GM12873 (cell line): Measurements from ENCODE around the gene MAP3K5.

Experiments used
- TF ChIP-seq, protein P1 (sequence below): IDR thresholded peaks from 2 replicates; pipeline ENCODE4 v1.5.1; 2012; ENCODE audit warnings: low read depth, mild to moderate bottlenecking, moderate library complexity, low read length, control low read depth; ENCODE audit not compliant: insufficient read depth; ENCODE audit errors: missing control alignments

The MAP3K5 gene

GRCh38 chr6:136775081-136775480, 17.2 kb downstream of the MAP3K5 start:
- TF ChIP-seq, protein P1, sequence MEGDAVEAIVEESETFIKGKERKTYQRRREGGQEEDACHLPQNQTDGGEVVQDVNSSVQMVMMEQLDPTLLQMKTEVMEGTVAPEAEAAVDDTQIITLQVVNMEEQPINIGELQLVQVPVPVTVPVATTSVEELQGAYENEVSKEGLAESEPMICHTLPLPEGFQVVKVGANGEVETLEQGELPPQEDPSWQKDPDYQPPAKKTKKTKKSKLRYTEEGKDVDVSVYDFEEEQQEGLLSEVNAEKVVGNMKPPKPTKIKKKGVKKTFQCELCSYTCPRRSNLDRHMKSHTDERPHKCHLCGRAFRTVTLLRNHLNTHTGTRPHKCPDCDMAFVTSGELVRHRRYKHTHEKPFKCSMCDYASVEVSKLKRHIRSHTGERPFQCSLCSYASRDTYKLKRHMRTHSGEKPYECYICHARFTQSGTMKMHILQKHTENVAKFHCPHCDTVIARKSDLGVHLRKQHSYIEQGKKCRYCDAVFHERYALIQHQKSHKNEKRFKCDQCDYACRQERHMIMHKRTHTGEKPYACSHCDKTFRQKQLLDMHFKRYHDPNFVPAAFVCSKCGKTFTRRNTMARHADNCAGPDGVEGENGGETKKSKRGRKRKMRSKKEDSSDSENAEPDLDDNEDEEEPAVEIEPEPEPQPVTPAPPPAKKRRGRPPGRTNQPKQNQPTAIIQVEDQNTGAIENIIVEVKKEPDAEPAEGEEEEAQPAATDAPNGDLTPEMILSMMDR, result no peak

- TF ChIP-seq, protein P1, result no peak
Observed at GRCh38 chr6:136774228-136775041, 17.8 kb downstream of the MAP3K5 start.

GRCh38 chr6:136773473-136773796, 18.8 kb downstream of the MAP3K5 start:
- TF ChIP-seq, protein P1, result no peak

DNA sequence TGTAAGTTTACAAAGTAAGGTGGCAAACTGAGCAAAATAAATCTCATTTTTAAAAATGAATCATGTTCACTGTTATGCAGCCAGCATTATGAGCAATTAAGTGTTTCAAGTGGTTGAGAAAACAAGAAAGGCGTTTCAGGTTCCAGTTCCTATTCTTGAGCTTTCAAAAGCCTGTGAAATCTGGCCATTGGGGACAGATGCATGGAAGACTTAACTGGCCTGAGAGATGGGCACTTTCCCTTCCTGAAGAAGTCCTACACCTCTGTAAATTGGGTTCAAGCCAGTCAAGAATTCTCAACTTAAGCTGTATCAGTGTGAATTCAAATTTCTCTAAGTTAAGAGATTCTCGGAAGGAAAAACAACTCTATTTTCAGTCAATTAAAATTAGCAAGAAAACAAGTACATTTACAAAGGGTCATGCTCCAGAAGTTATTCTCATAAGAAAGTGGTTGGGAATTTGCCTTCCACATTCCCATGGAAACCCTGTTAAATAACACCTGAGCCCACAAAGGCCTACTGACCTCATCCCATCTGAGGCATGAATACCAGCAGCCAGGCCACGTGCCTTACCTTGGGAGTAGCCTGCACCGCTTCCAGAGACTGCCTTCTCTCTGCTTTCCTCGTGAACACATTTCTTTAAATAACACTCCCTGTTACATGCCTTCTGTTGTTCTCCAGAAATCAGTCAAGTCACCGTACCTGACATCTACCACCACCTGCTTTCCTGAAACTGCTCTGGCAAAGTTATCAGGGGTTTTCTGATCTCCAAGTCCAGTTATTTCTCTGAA, 19.4 kb downstream of the MAP3K5 start:
- TF ChIP-seq, protein P1, result no peak

- TF ChIP-seq, protein P1, result no peak
Observed at GRCh38 chr6:136771306-136771705, 21.0 kb downstream of the MAP3K5 start.

DNA sequence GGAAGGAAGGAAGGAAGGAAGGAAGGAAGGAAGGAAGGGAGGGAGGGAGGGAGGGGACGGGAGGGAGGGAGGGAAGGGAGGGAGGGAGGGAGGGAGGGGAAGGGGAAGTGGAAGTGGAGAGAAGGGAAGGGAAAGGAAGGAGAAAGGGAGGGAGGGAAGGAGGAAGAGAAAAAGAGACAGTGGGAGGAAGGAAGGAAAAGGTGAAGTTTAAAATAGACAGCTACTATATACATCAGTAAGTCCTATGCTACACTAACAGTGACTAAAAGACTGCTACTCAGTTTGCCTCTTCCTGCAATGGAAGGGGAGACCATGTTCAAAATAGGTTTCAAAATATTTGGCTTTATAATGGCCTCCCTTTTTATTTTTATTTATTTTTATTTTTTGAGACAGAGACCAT, 22.5 kb downstream of the MAP3K5 start:
- TF ChIP-seq, protein P1, result no peak

- TF ChIP-seq, protein P1, result no peak
Observed at GRCh38 chr6:136769124-136769523, 23.2 kb downstream of the MAP3K5 start.
